MM.1S (cell line): ENCODE data around the gene QRICH1.

ENCODE experiments used
- DNase-seq: peaks from one replicate; pipeline ENCODE4 v3.0.0-alpha.2; 2015
- H2AFZ ChIP-seq: fragments of 300-600 bp; sonication (generic); 2 replicates; pipeline ENCODE4 v1.6.0; 2016; ENCODE audit warnings: antibody characterized with exemption, low read length
- H3F3A ChIP-seq: fragments of 300-600 bp; sonication (generic); 2 replicates; pipeline ENCODE4 v1.6.1; 2016; ENCODE audit warnings: mild to moderate bottlenecking, antibody characterized with exemption, low read length, moderate library complexity, mixed read lengths; ENCODE audit not compliant: insufficient read depth
- H3K27ac ChIP-seq: fragments of 300-600 bp; sonication (generic); 2 replicates; pipeline ENCODE4 v1.5.1; 2016; ENCODE audit warnings: mild to moderate bottlenecking, low read length
- H3K27me3 ChIP-seq: fragments of 300-600 bp; sonication (generic); replicated peaks from 2 replicates; pipeline ENCODE4 v1.6.0; 2016; ENCODE audit warnings: low read length; ENCODE audit not compliant: insufficient read depth
- H3K36me3 ChIP-seq: fragments of 300-600 bp; sonication (generic); replicated peaks from 2 replicates; pipeline ENCODE4 v1.6.1; 2016; ENCODE audit warnings: mild to moderate bottlenecking, low read length, mixed read lengths; ENCODE audit not compliant: insufficient read depth
- H3K4me1 ChIP-seq: fragments of 300-600 bp; sonication (generic); 2 replicates; pipeline ENCODE4 v1.6.1; 2016; ENCODE audit warnings: low read length, mixed read lengths
- H3K4me2 ChIP-seq: fragments of 300-600 bp; sonication (generic); 2 replicates; pipeline ENCODE4 v1.6.0; 2016; ENCODE audit warnings: low read depth, low read length
- H3K4me3 ChIP-seq: fragments of 300-600 bp; sonication (generic); 2 replicates; pipeline ENCODE4 v1.5.1; 2016; ENCODE audit warnings: low read length, mixed read lengths
- H3K79me2 ChIP-seq: fragments of 300-600 bp; sonication (generic); 2 replicates; pipeline ENCODE4 v1.6.1; 2016; ENCODE audit warnings: mixed run types, low read length, mixed read lengths
- H3K9ac ChIP-seq: fragments of 300-600 bp; sonication (generic); 2 replicates; pipeline ENCODE4 v1.6.1; 2016; ENCODE audit warnings: low read length, mixed read lengths
- H3K9me2 ChIP-seq: fragments of 300-600 bp; sonication (generic); replicated peaks from 2 replicates; pipeline ENCODE4 v1.6.1; 2016; ENCODE audit warnings: mild to moderate bottlenecking, low read length, mixed read lengths; ENCODE audit not compliant: insufficient read depth
- H3K9me3 ChIP-seq: fragments of 300-600 bp; sonication (generic); replicated peaks from 2 replicates; pipeline ENCODE4 v1.6.1; 2016; ENCODE audit warnings: mild to moderate bottlenecking, low read length, mixed read lengths; ENCODE audit not compliant: insufficient read depth
- H4K20me1 ChIP-seq: fragments of 300-600 bp; sonication (generic); 2 replicates; pipeline ENCODE4 v1.6.1; 2016; ENCODE audit warnings: mild to moderate bottlenecking, low read length, moderate library complexity, mixed read lengths; ENCODE audit not compliant: insufficient read depth
- EZH2 ChIP-seq: fragments of 300-600 bp; sonication (generic); optimal IDR thresholded peaks from 2 replicates; pipeline ENCODE3; 2017; ENCODE audit warnings: low read depth, mild to moderate bottlenecking, antibody characterized with exemption, low read length, mixed read lengths
- EZH2phosphoT487 ChIP-seq: fragments of 300-600 bp; sonication (generic); IDR thresholded peaks from 2 replicates; pipeline ENCODE4 v1.6.1; 2018; ENCODE audit warnings: antibody characterized with exemption, low read length
- TF ChIP-seq, protein P1 (sequence below): fragments of 300-600 bp; sonication (generic); IDR thresholded peaks from 2 replicates; pipeline ENCODE4 v1.5.1; 2016; ENCODE audit warnings: antibody characterized with exemption, low read length, mixed read lengths

Gene QRICH1

GRCh38 chr3:49015072-49015471 is 78.8 kb downstream of the QRICH1 start:
- no peak for DNase-seq
- peaks cover 7% of the 10 kb centered on the region; the same call in 1 of the 2 replicates for H3K36me3 ChIP-seq
- no peaks in the 10 kb centered on the region for H3K9me2 ChIP-seq
- no peak overlapping the region for H2AFZ ChIP-seq
- H3K79me2 ChIP-seq, result peaks cover 54% of the 10 kb centered on the region
- no peaks in the 10 kb centered on the region for H3K9me3 ChIP-seq
- H3K27ac ChIP-seq, result no peak overlapping the region
- H3F3A ChIP-seq, result peaks cover 36% of the 10 kb centered on the region; the same call in 1 of the 2 replicates
- no peak overlapping the region for H3K9ac ChIP-seq
- no peak overlapping the region for H3K4me2 ChIP-seq
- H4K20me1 ChIP-seq, result 0 out of 2 replicates have a peak, but pooled peaks cover 2% of the 10 kb centered on the region
- TF ChIP-seq, protein P1, sequence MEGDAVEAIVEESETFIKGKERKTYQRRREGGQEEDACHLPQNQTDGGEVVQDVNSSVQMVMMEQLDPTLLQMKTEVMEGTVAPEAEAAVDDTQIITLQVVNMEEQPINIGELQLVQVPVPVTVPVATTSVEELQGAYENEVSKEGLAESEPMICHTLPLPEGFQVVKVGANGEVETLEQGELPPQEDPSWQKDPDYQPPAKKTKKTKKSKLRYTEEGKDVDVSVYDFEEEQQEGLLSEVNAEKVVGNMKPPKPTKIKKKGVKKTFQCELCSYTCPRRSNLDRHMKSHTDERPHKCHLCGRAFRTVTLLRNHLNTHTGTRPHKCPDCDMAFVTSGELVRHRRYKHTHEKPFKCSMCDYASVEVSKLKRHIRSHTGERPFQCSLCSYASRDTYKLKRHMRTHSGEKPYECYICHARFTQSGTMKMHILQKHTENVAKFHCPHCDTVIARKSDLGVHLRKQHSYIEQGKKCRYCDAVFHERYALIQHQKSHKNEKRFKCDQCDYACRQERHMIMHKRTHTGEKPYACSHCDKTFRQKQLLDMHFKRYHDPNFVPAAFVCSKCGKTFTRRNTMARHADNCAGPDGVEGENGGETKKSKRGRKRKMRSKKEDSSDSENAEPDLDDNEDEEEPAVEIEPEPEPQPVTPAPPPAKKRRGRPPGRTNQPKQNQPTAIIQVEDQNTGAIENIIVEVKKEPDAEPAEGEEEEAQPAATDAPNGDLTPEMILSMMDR, result no peak
- TF ChIP-seq EZH2phosphoT487 (no peak), EZH2 (no peak)
- no peaks in the 10 kb centered on the region for H3K27me3 ChIP-seq
- H3K4me3 ChIP-seq, result no peak overlapping the region
- H3K4me1 ChIP-seq, result peaks cover 15% of the 10 kb centered on the region

GRCh38 chr3:49013738-49014660 is 79.9 kb downstream of the QRICH1 start:
- Histone ChIP-seq H3K36me3 (peaks cover 7% of the 10 kb centered on the region; the same call in 1 of the 2 replicates), H4K20me1 (0 out of 2 replicates have a peak, but pooled peaks cover 2% of the 10 kb centered on the region)
- peak; percentile 66 for DNase-seq

GRCh38 chr3:49013113-49013737 is 80.6 kb downstream of the QRICH1 start:
- Histone ChIP-seq H3K27me3 (no peaks in the 10 kb centered on the region), H3K27ac (no peak overlapping the region), H3K4me2 (no peak overlapping the region), H3K9me3 (no peaks in the 10 kb centered on the region), H2AFZ (no peak overlapping the region), H3F3A (peaks cover 24% of the 10 kb centered on the region), H3K36me3 (peaks cover 7% of the 10 kb centered on the region; the same call in 1 of the 2 replicates), H3K79me2 (peaks cover 66% of the 10 kb centered on the region), H4K20me1 (0 out of 2 replicates have a peak, but pooled peaks cover 2% of the 10 kb centered on the region), H3K4me1 (peaks cover 9% of the 10 kb centered on the region; the same call in 1 of the 2 replicates), H3K9ac (no peak overlapping the region), H3K4me3 (no peak overlapping the region), H3K9me2 (no peaks in the 10 kb centered on the region)
- DNase-seq, result no peak
- TF ChIP-seq, protein P1, result no peak
- TF ChIP-seq EZH2 (no peak), EZH2phosphoT487 (no peak)

More at GRCh38 chr3:49013738-49014660, 79.9 kb downstream of the QRICH1 start:
- Histone ChIP-seq H3K27ac (no peak overlapping the region), H3K9me3 (no peaks in the 10 kb centered on the region), H3K4me3 (no peak overlapping the region), H3K4me1 (peaks cover 9% of the 10 kb centered on the region; the same call in 1 of the 2 replicates), H3F3A (peaks cover 27% of the 10 kb centered on the region), H3K9me2 (no peaks in the 10 kb centered on the region), H2AFZ (no peak overlapping the region), H3K27me3 (no peaks in the 10 kb centered on the region), H3K4me2 (no peak overlapping the region), H3K9ac (no peak overlapping the region), H3K79me2 (peaks cover 59% of the 10 kb centered on the region)
- TF ChIP-seq EZH2, result no peak
- TF ChIP-seq, protein P1, result peak; percentile 69
